ENCODE results near the gene CKLF. TPM values are rescaled to one million over a fixed set of nuclear protein-coding genes. Genes with fewer than 3 reads are reported as not detected.

The CKLF gene
- total and polyA plus RNA-seq, 2 donors (not counting 1 experiment from before 2014, with no cell fraction given): 30.4 to 53.6 TPM

DNA sequence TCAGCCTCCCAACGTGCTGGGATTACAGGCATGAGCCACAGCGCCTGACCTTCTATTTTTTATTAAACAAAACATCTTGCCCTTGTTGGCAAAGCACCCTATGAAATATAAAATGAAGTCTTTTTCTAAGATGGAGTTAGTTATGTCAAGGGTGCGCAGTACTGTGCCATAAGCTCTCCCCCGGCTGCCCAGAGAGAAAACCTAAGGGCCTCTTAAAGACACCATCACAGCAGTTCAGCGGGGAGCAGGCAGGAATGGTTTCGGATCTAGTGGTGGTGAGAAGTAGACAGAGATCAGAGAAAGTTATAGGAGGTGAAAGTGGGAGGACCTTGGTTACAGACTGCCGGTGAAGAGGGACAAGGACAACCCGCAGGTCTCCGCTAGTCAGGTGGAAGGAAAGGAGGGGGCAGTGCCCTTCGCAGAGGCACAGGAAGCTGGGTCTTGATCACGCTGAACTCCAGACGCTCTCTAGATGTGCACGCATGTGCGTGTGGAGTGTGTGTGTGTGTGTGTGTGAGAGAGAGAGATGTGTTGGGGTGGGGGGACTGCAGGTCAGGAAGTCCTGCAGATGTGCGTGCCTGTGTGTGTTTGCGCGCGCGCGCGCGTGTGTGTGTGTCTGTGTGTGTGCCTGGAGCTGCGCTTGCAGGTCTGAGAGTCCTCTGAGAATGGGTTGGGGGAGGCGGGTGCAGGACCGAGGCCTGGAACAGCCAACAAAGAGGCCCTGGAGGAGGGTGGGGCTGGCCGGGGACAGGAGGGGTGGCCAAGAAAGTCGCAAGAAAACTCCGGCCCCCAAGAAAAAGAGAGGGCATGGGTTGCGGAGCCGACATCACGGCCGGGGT, 51.4 kb downstream of the CKLF start:
- Histone ChIP-seq H3K4me3 (ENCODE audit: control extremely low read depth in 1 of 5, extremely low read depth in 1 of 5, insufficient read depth in 1 of 5, low read depth in 2 of 5, low read length in 4 of 5) (peak overlapping the region in 4 of 5 experiments; percentile 57 to 75 (median 62)), H3K9ac (ENCODE audit: low read length) (peak overlapping the region; percentile 70), H3K36me3 (replicated peaks in 1 of 2; ENCODE audit: control extremely low read depth in 1 of 2, control insufficient read depth in 1 of 2, extremely low read depth in 1 of 2, insufficient read depth in 2 of 2, low read length in 1 of 2) (no peaks in the 10 kb centered on the region), H3K9me3 (ENCODE audit: control extremely low read depth in 1 of 3, control insufficient read depth in 2 of 3, insufficient read depth in 1 of 3, low read length in 2 of 3) (peaks cover 2 to 20% (median 15%) of the 10 kb centered on the region in 3 donors), H4K20me1 (ENCODE audit: control insufficient read depth, insufficient read depth, low read length, poor library complexity, severe bottlenecking) (peaks cover 29% of the 10 kb centered on the region), H3K4me1 (ENCODE audit: control insufficient read depth in 2 of 2, insufficient read depth in 2 of 2, low read length in 2 of 2) (peaks cover 39 to 47% of the 10 kb centered on the region in 2 donors), H3K79me2 (ENCODE audit: control insufficient read depth, insufficient read depth, low read length) (no peaks in the 10 kb centered on the region), H3K27ac (ENCODE audit: low read length in 2 of 2) (no peak overlapping the region), H2AFZ (ENCODE audit: insufficient read depth, low read depth, low read length, poor library complexity, severe bottlenecking) (peak overlapping the region; percentile 74), H3K4me2 (replicated peaks; ENCODE audit: low read depth, low read length, poor library complexity, severe bottlenecking) (peak overlapping the region; percentile 96), H3K27me3 (replicated peaks in 1 of 4; ENCODE audit: control extremely low read depth in 1 of 4, control insufficient read depth in 3 of 4, insufficient read depth in 4 of 4, low read length in 3 of 4) (peaks cover 0 to 42% (median 19%) of the 10 kb centered on the region in 4 experiments)
- TF ChIP-seq EZH2 (IDR thresholded peaks at IDR 0.05; ENCODE audit: borderline replicate concordance, insufficient read depth, low read depth, low read length, poor library complexity, severe bottlenecking): no peak
- no peak for TF ChIP-seq CTCF (IDR thresholded peaks at IDR 0.05)
- H3K4me1 Mint-ChIP-seq: peaks cover 40% of the 10 kb centered on the region
- H3K27ac Mint-ChIP-seq: peak overlapping the region; percentile 73
- 5% methylated on average over 29 of the region's 32 CpGs for WGBS (ENCODE audit: insufficient coverage)
- ChIA-PET POLR2A (interaction anchor here (0.6 to 1.3 kb wide), 2 partner anchors 52 to 82 kb away, joined by 3 to 9 read pairs; partner anchors contain the start of gene CKLF), CTCF (interaction anchor here (0.9 to 2.6 kb wide), 9 partner anchors 14 to 197 kb away, joined by 3 to 13 read pairs (median 5); no protein-coding TSS in a partner anchor)
- H3K9me3 Mint-ChIP-seq (ENCODE audit: insufficient read depth): peaks cover 6% of the 10 kb centered on the region
- peak; percentile 71 for DNase-seq
- peak overlapping the region; percentile 88 for H3K4me3 Mint-ChIP-seq
- intact Hi-C loops (cut with micrococcal nuclease): loop anchor here (1.0 to 2.0 kb wide), 4 partner anchors 15 to 197 kb away; no protein-coding TSS in a partner anchor
- ATAC-seq (ENCODE audit: low read depth): peak; percentile 34
- H3K27me3 Mint-ChIP-seq: peaks cover 33% of the 10 kb centered on the region
